Measurements from ENCODE around the gene CAMSAP1. TPM values are rescaled to one million over a fixed set of nuclear protein-coding genes. Genes with fewer than 3 reads are reported as not detected.

The CAMSAP1 gene
- total RNA-seq, 1 experiment from 2014 or later, result 16.7 TPM

- H3K9me2 ChIP-seq (ENCODE audit: insufficient read depth), result no peaks in the 10 kb centered on the region
- H3K9me3 ChIP-seq (ENCODE audit: insufficient read depth, low read depth), result no peaks in the 10 kb centered on the region
- no TSS peak for BruUV-seq (replicated peaks)
- no peak overlapping the region for H3K4me3 ChIP-seq
- no peak overlapping the region for H2AFZ ChIP-seq
- ChIA-PET POLR2A (ENCODE audit: unreplicated experiment) (no interaction called here), CTCF (no interaction called here)
- no peak for DNase-seq
- intact Hi-C loops (cut with micrococcal nuclease; ENCODE audit: unreplicated experiment), result no loop called here
- no peak overlapping the region for H3K4me2 ChIP-seq
- no peaks in the 10 kb centered on the region for H4K20me1 ChIP-seq (ENCODE audit: insufficient read depth)
- H3F3A ChIP-seq (ENCODE audit: insufficient read depth, low read depth), result no peaks in the 10 kb centered on the region
- H3K36me3 ChIP-seq (ENCODE audit: low read depth), result no peaks in the 10 kb centered on the region
- no peaks in the 10 kb centered on the region for H3K79me2 ChIP-seq (ENCODE audit: low read depth)
- H3K27ac ChIP-seq, result no peak overlapping the region
- no peaks in the 10 kb centered on the region for H3K4me1 ChIP-seq (replicated peaks; ENCODE audit: insufficient read depth)
- TF ChIP-seq CTCF (conservative IDR thresholded peaks at IDR 0.05) (no peak), EZH2 (IDR thresholded peaks at IDR 0.05; ENCODE audit: low read depth) (no peak)
- H3K27me3 ChIP-seq (ENCODE audit: insufficient read depth, low read depth), result no peaks in the 10 kb centered on the region
Measured at GRCh38 chr9:135805422-135806022, 101.8 kb downstream of the CAMSAP1 start.

- Histone ChIP-seq H3K36me3 (ENCODE audit: low read depth) (no peaks in the 10 kb centered on the region), H3K9me2 (ENCODE audit: insufficient read depth) (no peaks in the 10 kb centered on the region), H3K9me3 (ENCODE audit: insufficient read depth, low read depth) (no peaks in the 10 kb centered on the region), H3K4me2 (no peak overlapping the region), H4K20me1 (ENCODE audit: insufficient read depth) (no peaks in the 10 kb centered on the region), H3F3A (ENCODE audit: insufficient read depth, low read depth) (no peaks in the 10 kb centered on the region), H3K79me2 (ENCODE audit: low read depth) (no peaks in the 10 kb centered on the region), H2AFZ (no peak overlapping the region), H3K4me3 (no peak overlapping the region), H3K4me1 (replicated peaks; ENCODE audit: insufficient read depth) (no peaks in the 10 kb centered on the region), H3K27ac (no peak overlapping the region), H3K27me3 (ENCODE audit: insufficient read depth, low read depth) (no peaks in the 10 kb centered on the region)
- ChIA-PET CTCF (no interaction called here), POLR2A (ENCODE audit: unreplicated experiment) (interaction anchor here (0.6 kb wide), 1 partner anchor 248 kb away, joined by 3 read pairs; no protein-coding TSS in a partner anchor)
- intact Hi-C loops (cut with micrococcal nuclease; ENCODE audit: unreplicated experiment), result no loop called here
- BruUV-seq (replicated peaks), result no TSS peak
- no peak for DNase-seq
- no peak for TF ChIP-seq CTCF (conservative IDR thresholded peaks at IDR 0.05)
- no peak for TF ChIP-seq EZH2 (IDR thresholded peaks at IDR 0.05; ENCODE audit: low read depth)
Measured at GRCh38 chr9:135804581-135805421, 102.5 kb downstream of the CAMSAP1 start.

- H3K4me1 ChIP-seq (replicated peaks; ENCODE audit: insufficient read depth), result no peaks in the 10 kb centered on the region
- H3K27me3 ChIP-seq (ENCODE audit: insufficient read depth, low read depth), result no peaks in the 10 kb centered on the region
- ChIA-PET CTCF (no interaction called here), POLR2A (ENCODE audit: unreplicated experiment) (no interaction called here)
- no peaks in the 10 kb centered on the region for H3K9me3 ChIP-seq (ENCODE audit: insufficient read depth, low read depth)
- no peak overlapping the region for H3K27ac ChIP-seq
- TF ChIP-seq EZH2 (IDR thresholded peaks at IDR 0.05; ENCODE audit: low read depth), result no peak
- TF ChIP-seq CTCF (conservative IDR thresholded peaks at IDR 0.05), result no peak
- no peak overlapping the region for H3K4me3 ChIP-seq
- no peaks in the 10 kb centered on the region for H3K9me2 ChIP-seq (ENCODE audit: insufficient read depth)
- intact Hi-C loops (cut with micrococcal nuclease; ENCODE audit: unreplicated experiment), result no loop called here
- no peaks in the 10 kb centered on the region for H3K36me3 ChIP-seq (ENCODE audit: low read depth)
- no peak overlapping the region for H2AFZ ChIP-seq
- H4K20me1 ChIP-seq (ENCODE audit: insufficient read depth), result no peaks in the 10 kb centered on the region
- no peak overlapping the region for H3K4me2 ChIP-seq
- no peaks in the 10 kb centered on the region for H3K79me2 ChIP-seq (ENCODE audit: low read depth)
- DNase-seq, result no peak
- H3F3A ChIP-seq (ENCODE audit: insufficient read depth, low read depth), result no peaks in the 10 kb centered on the region
- no TSS peak for BruUV-seq (replicated peaks)
Measured at GRCh38 chr9:135803441-135803840, 103.9 kb downstream of the CAMSAP1 start.

Data from PC-9 (cell line).